AG08395 (cell line): ENCODE results near the gene SERPINB3.
"Not testable (repeated sequence)": the region's sequence is repeated elsewhere in the genome, so short reads cannot be mapped to it uniquely, and the experiment has no call there.

ENCODE experiments used
- DNase-seq: peaks from one replicate; pipeline ENCODE4 v3.0.0; 2012; ENCODE audit warnings: mixed read lengths, low spot score

The SERPINB3 gene

GRCh38 chr18:63646936-63647335 lies 14.8 kb downstream of the SERPINB3 start:
- no peak for DNase-seq

GRCh38 chr18:63644694-63645093 lies 17.0 kb downstream of the SERPINB3 start:
- DNase-seq: not testable (repeated sequence)

GRCh38 chr18:63644142-63644541 lies 17.6 kb downstream of the SERPINB3 start, which contains the start of gene SERPINB4:
Gene SERPINB4, minus strand, starts transcription at chr18:63644256. Its CDS starts 679 bp downstream, at chr18:63643577.
- DNase-seq: not testable (repeated sequence)

GRCh38 chr18:63642668-63643356 lies 18.9 kb downstream of the SERPINB3 start:
- DNase-seq: not testable (repeated sequence)

GRCh38 chr18:63641157-63641680 lies 20.5 kb downstream of the SERPINB3 start:
- not testable (repeated sequence) for DNase-seq

GRCh38 chr18:63637703-63638102 lies 24.0 kb downstream of the SERPINB3 start:
- DNase-seq: no peak

- no peak for DNase-seq
Measured at GRCh38 chr18:63627819-63628218, 33.9 kb downstream of the SERPINB3 start.

- DNase-seq: no peak
Measured at GRCh38 chr18:63626431-63626830, 35.3 kb downstream of the SERPINB3 start.

- DNase-seq: no peak
Measured at GRCh38 chr18:63624863-63625262, 36.8 kb downstream of the SERPINB3 start.

- DNase-seq: no peak
Measured at GRCh38 chr18:63619661-63620060, 42.0 kb downstream of the SERPINB3 start.

- no peak for DNase-seq
Measured at GRCh38 chr18:63617915-63618234, 43.8 kb downstream of the SERPINB3 start.

- no peak for DNase-seq
Measured at GRCh38 chr18:63617049-63617914, 44.4 kb downstream of the SERPINB3 start.

- no peak for DNase-seq
Measured at GRCh38 chr18:63613420-63613819, 48.3 kb downstream of the SERPINB3 start.

- peak; percentile 29 for DNase-seq
Measured at GRCh38 chr18:63606526-63606925, 55.2 kb downstream of the SERPINB3 start.
